Hepatocyte (in vitro differentiated cells): ENCODE data around the gene MARCHF3. TPM values are rescaled to one million over a fixed set of nuclear protein-coding genes. Genes with fewer than 3 reads are reported as not detected.

Experiments
- DNase-seq: peaks from one replicate; pipeline ENCODE4 v3.0.0-alpha.2; 2016; ENCODE audit warnings: low spot score
- H2AFZ ChIP-seq: fragments of 200-600 bp; sonication (generic); 2 replicates; pipeline ENCODE4 v1.6.0; 2016; ENCODE audit warnings: antibody characterized with exemption, mild to moderate bottlenecking
- H3K27ac ChIP-seq: fragments of 200-600 bp; sonication (generic); 2 replicates; pipeline ENCODE4 v1.5.1; 2016; ENCODE audit warnings: mild to moderate bottlenecking
- H3K27me3 ChIP-seq: fragments of 200-600 bp; sonication (generic); 2 replicates; pipeline ENCODE4 v1.6.1; 2016
- H3K36me3 ChIP-seq: fragments of 200-600 bp; sonication (generic); replicated peaks from 2 replicates; pipeline ENCODE4 v1.5.1; 2016; ENCODE audit warnings: low read depth; ENCODE audit not compliant: insufficient read depth
- H3K4me1 ChIP-seq: fragments of 200-600 bp; sonication (generic); 2 replicates; pipeline ENCODE4 v1.5.1; 2016; ENCODE audit warnings: mild to moderate bottlenecking, moderate library complexity; ENCODE audit not compliant: insufficient read depth
- H3K4me2 ChIP-seq: fragments of 200-600 bp; sonication (generic); 2 replicates; pipeline ENCODE4 v1.6.0; 2016
- H3K4me3 ChIP-seq: fragments of 200-600 bp; sonication (generic); 2 replicates; pipeline ENCODE4 v1.5.1; 2016; ENCODE audit warnings: mild to moderate bottlenecking
- H3K79me2 ChIP-seq: fragments of 200-600 bp; sonication (generic); 2 replicates; pipeline ENCODE4 v1.6.0; 2017; ENCODE audit warnings: mild to moderate bottlenecking
- H3K9me2 ChIP-seq: fragments of 200-600 bp; sonication (generic); replicated peaks from 2 replicates; pipeline ENCODE4 v1.6.0; 2017; ENCODE audit warnings: mild to moderate bottlenecking; ENCODE audit not compliant: insufficient read depth
- H3K9me3 ChIP-seq: fragments of 200-600 bp; sonication (generic); 2 replicates; pipeline ENCODE4 v1.5.1; 2016; ENCODE audit warnings: low read depth, mild to moderate bottlenecking
- H4K20me1 ChIP-seq: fragments of 200-600 bp; sonication (generic); 2 replicates; pipeline ENCODE4 v1.6.0; 2016; ENCODE audit warnings: mild to moderate bottlenecking; ENCODE audit not compliant: insufficient read depth, poor library complexity, severe bottlenecking
- EZH2 ChIP-seq: fragments of 200-600 bp; sonication (generic); IDR thresholded peaks from 2 replicates; pipeline ENCODE4 v1.6.1; 2016; ENCODE audit warnings: antibody characterized with exemption, mild to moderate bottlenecking, borderline replicate concordance
- EZH2phosphoT487 ChIP-seq: fragments of 200-600 bp; sonication (generic); IDR thresholded peaks from one replicate; pipeline ENCODE4 v1.6.1; 2018; ENCODE audit warnings: antibody characterized with exemption, mild to moderate bottlenecking, low read depth, moderate library complexity; ENCODE audit not compliant: unreplicated experiment, severe bottlenecking
- WGBS: methylation state at CpG from one replicate; pipeline ENCODE4 v1.1.6; 2016; ENCODE audit warnings: low lambda C conversion rate; ENCODE audit errors: missing lambda C conversion rate; 5-methylcytosine and 5-hydroxymethylcytosine counted together
- polyA plus RNA-seq: library from polyadenylated mRNA; unstranded; fragments of >200 nt; fragmentation: Nextera tagmentation; extraction: Ambion mirVana; gene quantifications from 2 replicates; pipeline ENCODE4 v1.2.1, GENCODE V29; 2016
- total RNA-seq: library from RNA; depleted of rRNA; stranded (reverse); fragments of >200 nt; gene quantifications from 2 replicates; pipeline ENCODE4 v1.2.3, GENCODE V29; 2014
- TF ChIP-seq, protein P1 (sequence below): fragments of 200-600 bp; sonication (generic); IDR thresholded peaks from 2 replicates; pipeline ENCODE4 v1.5.1; 2016; ENCODE audit warnings: antibody characterized with exemption, mild to moderate bottlenecking; ENCODE audit not compliant: poor library complexity

The MARCHF3 gene
- total and polyA plus RNA-seq, 2 experiments from 2014 or later = 9.4 to 20.4 TPM

DNA sequence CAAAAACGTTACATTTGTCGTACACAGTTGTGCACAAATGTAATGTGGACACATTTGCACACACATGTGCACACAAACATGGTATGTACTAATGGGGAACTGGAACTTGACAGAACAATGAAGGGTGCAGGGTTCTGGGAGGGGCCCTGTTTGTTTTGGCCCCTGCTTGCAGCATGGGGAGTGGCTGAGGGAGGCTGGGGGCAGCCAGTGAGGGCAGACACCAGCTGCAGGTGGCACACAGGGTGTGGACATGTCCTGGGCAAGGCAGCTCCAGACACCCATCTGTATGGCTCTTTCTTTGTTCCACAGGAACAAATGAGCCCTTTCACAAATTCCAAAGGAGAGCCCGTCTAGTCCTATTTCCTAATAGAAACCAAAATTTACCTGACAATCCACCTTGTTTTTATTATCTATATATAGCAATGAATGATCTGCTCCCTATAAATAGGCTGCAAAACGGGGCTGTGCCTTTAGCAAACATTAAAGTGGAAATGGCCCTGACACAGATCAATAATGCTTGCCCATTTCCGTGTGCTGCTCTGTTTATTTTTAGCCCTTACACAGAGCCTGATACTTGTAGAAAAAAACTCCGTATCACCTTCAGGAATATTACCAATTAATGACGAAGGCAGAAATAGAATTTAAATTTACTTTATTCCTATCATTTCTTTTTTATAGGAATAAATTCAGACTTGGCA is 26.4 kb downstream of the MARCHF3 start:
- no peak for DNase-seq
- no peak overlapping the region for H3K27ac ChIP-seq

DNA sequence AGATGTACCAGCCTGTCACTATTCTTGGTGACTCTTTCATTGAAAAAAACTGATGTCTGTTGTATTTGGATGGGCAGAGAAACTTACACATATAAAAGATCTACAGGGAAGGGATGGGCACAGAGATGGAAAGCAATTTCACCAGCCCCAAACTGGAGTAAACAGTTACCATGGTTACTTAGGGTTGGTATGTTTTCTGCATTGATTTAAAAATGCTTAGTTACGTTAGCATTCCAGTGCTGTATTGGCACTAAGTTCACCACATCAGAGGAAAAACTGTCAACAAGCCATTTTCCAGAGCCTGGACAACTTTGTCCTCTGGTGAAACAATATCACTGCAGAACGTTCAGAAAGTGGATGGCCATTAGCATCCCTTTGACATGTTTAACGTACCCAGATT is 28.0 kb downstream of the MARCHF3 start:
- TF ChIP-seq, protein P1, sequence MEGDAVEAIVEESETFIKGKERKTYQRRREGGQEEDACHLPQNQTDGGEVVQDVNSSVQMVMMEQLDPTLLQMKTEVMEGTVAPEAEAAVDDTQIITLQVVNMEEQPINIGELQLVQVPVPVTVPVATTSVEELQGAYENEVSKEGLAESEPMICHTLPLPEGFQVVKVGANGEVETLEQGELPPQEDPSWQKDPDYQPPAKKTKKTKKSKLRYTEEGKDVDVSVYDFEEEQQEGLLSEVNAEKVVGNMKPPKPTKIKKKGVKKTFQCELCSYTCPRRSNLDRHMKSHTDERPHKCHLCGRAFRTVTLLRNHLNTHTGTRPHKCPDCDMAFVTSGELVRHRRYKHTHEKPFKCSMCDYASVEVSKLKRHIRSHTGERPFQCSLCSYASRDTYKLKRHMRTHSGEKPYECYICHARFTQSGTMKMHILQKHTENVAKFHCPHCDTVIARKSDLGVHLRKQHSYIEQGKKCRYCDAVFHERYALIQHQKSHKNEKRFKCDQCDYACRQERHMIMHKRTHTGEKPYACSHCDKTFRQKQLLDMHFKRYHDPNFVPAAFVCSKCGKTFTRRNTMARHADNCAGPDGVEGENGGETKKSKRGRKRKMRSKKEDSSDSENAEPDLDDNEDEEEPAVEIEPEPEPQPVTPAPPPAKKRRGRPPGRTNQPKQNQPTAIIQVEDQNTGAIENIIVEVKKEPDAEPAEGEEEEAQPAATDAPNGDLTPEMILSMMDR = no peak
- TF ChIP-seq EZH2phosphoT487 (no peak), EZH2 (no peak)
- no peak overlapping the region for H3K4me2 ChIP-seq
- peak overlapping the region; percentile 28 for H3K27ac ChIP-seq

More for the DNA sequence above, 26.4 kb downstream of the MARCHF3 start:
- Histone ChIP-seq H3K9me2 (no peaks in the 10 kb centered on the region), H3K36me3 (no peaks in the 10 kb centered on the region), H2AFZ (no peak overlapping the region), H3K4me1 (no peaks in the 10 kb centered on the region), H3K9me3 (no peaks in the 10 kb centered on the region), H3K27me3 (no peaks in the 10 kb centered on the region), H3K4me2 (no peak overlapping the region), H3K4me3 (no peak overlapping the region), H3K79me2 (no peaks in the 10 kb centered on the region), H4K20me1 (no peaks in the 10 kb centered on the region)
- TF ChIP-seq EZH2 = no peak
- TF ChIP-seq EZH2phosphoT487 = no peak
- TF ChIP-seq, protein P1 = no peak
- WGBS = 80% methylated on average over 7 of the region's 7 CpGs

DNA sequence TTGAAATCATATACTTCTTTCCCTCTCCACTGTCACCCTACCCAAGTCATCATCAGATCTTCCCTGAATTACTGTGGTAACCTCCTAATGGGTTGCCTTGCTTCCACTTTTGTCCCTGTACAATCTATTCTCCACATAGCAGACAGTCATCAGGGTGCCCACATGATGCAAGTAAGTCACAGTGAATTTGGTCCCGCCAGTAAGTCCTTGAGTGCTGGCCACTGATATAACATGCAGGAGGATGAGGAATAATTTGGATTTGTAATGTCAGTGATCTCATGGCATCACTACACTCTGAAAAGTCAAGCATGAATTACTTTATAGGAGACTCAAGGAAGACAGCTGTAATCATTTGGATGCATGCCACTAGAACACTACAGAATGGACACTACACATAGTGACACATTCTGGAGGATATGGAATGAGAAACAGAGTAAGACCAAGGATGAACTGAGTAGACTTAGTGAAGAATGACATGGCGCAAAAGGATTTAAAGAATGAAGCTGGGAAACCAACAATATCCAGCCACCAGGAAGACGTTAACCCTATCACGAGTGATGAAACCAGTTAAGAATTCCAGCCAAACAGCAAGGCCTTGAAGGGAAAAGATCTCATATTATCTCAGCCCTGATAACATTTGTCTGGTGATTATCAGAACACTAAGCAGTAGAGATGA is 28.6 kb downstream of the MARCHF3 start:
- Histone ChIP-seq H3K9me3 (no peaks in the 10 kb centered on the region), H4K20me1 (no peaks in the 10 kb centered on the region), H3K79me2 (no peaks in the 10 kb centered on the region), H3K27me3 (no peaks in the 10 kb centered on the region), H3K4me2 (no peak overlapping the region), H3K27ac (peak overlapping the region; percentile 28), H3K4me3 (no peak overlapping the region), H3K4me1 (no peaks in the 10 kb centered on the region), H3K36me3 (no peaks in the 10 kb centered on the region), H2AFZ (no peak overlapping the region), H3K9me2 (no peaks in the 10 kb centered on the region)
- WGBS = 55% methylated on average over 4 of the region's 4 CpGs
- TF ChIP-seq, protein P1 = no peak
- TF ChIP-seq EZH2 (no peak), EZH2phosphoT487 (no peak)
- DNase-seq = peak; percentile 23

More for the DNA sequence above, 28.0 kb downstream of the MARCHF3 start:
- 49% methylated on average over 3 of the region's 3 CpGs for WGBS
- H3K9me2 ChIP-seq = no peaks in the 10 kb centered on the region
- no peak for DNase-seq
- H4K20me1 ChIP-seq = no peaks in the 10 kb centered on the region
- H3K4me1 ChIP-seq = no peaks in the 10 kb centered on the region
- no peak overlapping the region for H3K4me3 ChIP-seq
- H3K27me3 ChIP-seq = no peaks in the 10 kb centered on the region
- H3K79me2 ChIP-seq = no peaks in the 10 kb centered on the region
- no peak overlapping the region for H2AFZ ChIP-seq
- no peaks in the 10 kb centered on the region for H3K36me3 ChIP-seq
- no peaks in the 10 kb centered on the region for H3K9me3 ChIP-seq
